GM10847 (cell line): ENCODE measurements around the gene PKN1.

Experiments used
- POLR2A ChIP-seq: IDR thresholded peaks from 2 replicates; pipeline ENCODE4 v1.6.1; 2011; ENCODE audit not compliant: insufficient read length; ENCODE audit errors: extremely low read depth

Gene PKN1

GRCh38 chr19:14441041-14441938 is 8.2 kb downstream of the PKN1 start:
- no peak for TF ChIP-seq POLR2A

GRCh38 chr19:14442891-14443631 is 10.0 kb downstream of the PKN1 start:
- TF ChIP-seq POLR2A: no peak

- no peak for TF ChIP-seq POLR2A
These were observed 10.6 kb downstream of the PKN1 start for GRCh38 chr19:14443632-14444216.

GRCh38 chr19:14446336-14447036 is 13.4 kb downstream of the PKN1 start:
- TF ChIP-seq POLR2A: no peak

- no peak for TF ChIP-seq POLR2A
These were observed 16.2 kb downstream of the PKN1 start for GRCh38 chr19:14449321-14449720.

- TF ChIP-seq POLR2A: no peak
These were observed 17.2 kb downstream of the PKN1 start for GRCh38 chr19:14450168-14450874.

- TF ChIP-seq POLR2A: no peak
These were observed 17.8 kb downstream of the PKN1 start for GRCh38 chr19:14450876-14451275.

GRCh38 chr19:14459703-14460102 is 26.6 kb downstream of the PKN1 start:
- no peak for TF ChIP-seq POLR2A

- TF ChIP-seq POLR2A: no peak
These were observed 27.8 kb downstream of the PKN1 start for GRCh38 chr19:14460935-14461334.

- TF ChIP-seq POLR2A: no peak
These were observed 30.6 kb downstream of the PKN1 start for GRCh38 chr19:14463747-14464146.

- TF ChIP-seq POLR2A: no peak
These were observed 34.3 kb downstream of the PKN1 start for GRCh38 chr19:14467391-14467790.

GRCh38 chr19:14467816-14468215 is 34.7 kb downstream of the PKN1 start:
- no peak for TF ChIP-seq POLR2A

- TF ChIP-seq POLR2A: no peak
These were observed 37.1 kb downstream of the PKN1 start for GRCh38 chr19:14470031-14470876.

GRCh38 chr19:14471436-14472187 is 38.5 kb downstream of the PKN1 start:
- TF ChIP-seq POLR2A: no peak
